ENCODE results near the gene BAG5. TPM values are rescaled to one million over a fixed set of nuclear protein-coding genes. Genes with fewer than 3 reads are reported as not detected.
A peak's percentile ranks its signal among the peaks of the same experiment; 100 is the strongest.

Gene BAG5
- total RNA-seq, 1 experiment from 2014 or later = 28.6 TPM

- DNase-seq (ENCODE audit: low read depth) = peak; percentile 74
These were observed 15.6 kb downstream of the BAG5 start for GRCh38 chr14:103546652-103547454.

- peak; percentile 7 for DNase-seq (ENCODE audit: low read depth)
These were observed 16.4 kb downstream of the BAG5 start for GRCh38 chr14:103545915-103546651.

GRCh38 chr14:103545219-103545914 lies 17.1 kb downstream of the BAG5 start:
- peak; percentile 5 for DNase-seq (ENCODE audit: low read depth)

- DNase-seq (ENCODE audit: low read depth) = peak; percentile 4
These were observed 17.9 kb downstream of the BAG5 start for GRCh38 chr14:103544388-103545218.

GRCh38 chr14:103543721-103544387 lies 18.6 kb downstream of the BAG5 start:
- peak; percentile 20 for DNase-seq (ENCODE audit: low read depth)

- no peak for DNase-seq (ENCODE audit: low read depth)
These were observed 19.3 kb downstream of the BAG5 start for GRCh38 chr14:103543140-103543539.

- peak; percentile 66 for DNase-seq (ENCODE audit: low read depth)
These were observed 19.8 kb downstream of the BAG5 start for GRCh38 chr14:103542605-103543088.

GRCh38 chr14:103541709-103542604 lies 20.5 kb downstream of the BAG5 start:
- DNase-seq (ENCODE audit: low read depth) = no peak

GRCh38 chr14:103540821-103541708 lies 21.4 kb downstream of the BAG5 start:
- no peak for DNase-seq (ENCODE audit: low read depth)

- DNase-seq (ENCODE audit: low read depth) = no peak
These were observed 23.2 kb downstream of the BAG5 start for GRCh38 chr14:103539056-103539825.

- DNase-seq (ENCODE audit: low read depth) = no peak
These were observed 24.0 kb downstream of the BAG5 start for GRCh38 chr14:103538291-103539055.

- no peak for DNase-seq (ENCODE audit: low read depth)
These were observed 25.1 kb downstream of the BAG5 start for GRCh38 chr14:103537175-103537990.

- DNase-seq (ENCODE audit: low read depth) = no peak
These were observed 25.8 kb downstream of the BAG5 start for GRCh38 chr14:103536693-103537092.

GRCh38 chr14:103535891-103536565 lies 26.4 kb downstream of the BAG5 start:
- DNase-seq (ENCODE audit: low read depth) = no peak

- DNase-seq (ENCODE audit: low read depth) = no peak
These were observed 27.2 kb downstream of the BAG5 start for GRCh38 chr14:103535081-103535890.

Data from Daoy (cell line).